HG03520 (cell line): ENCODE measurements around the gene DCN.

Source experiments
- ATAC-seq: cut with Tn5 transposase; IDR thresholded peaks from one replicate; pipeline ENCODE4 v1.9.1; 2021; ENCODE audit warnings: mild to moderate bottlenecking, moderate library complexity; ENCODE audit not compliant: unreplicated experiment

DCN gene

GRCh38 chr12:91105807-91106206 lies 76.8 kb downstream of the DCN start:
- ATAC-seq: no peak

DNA sequence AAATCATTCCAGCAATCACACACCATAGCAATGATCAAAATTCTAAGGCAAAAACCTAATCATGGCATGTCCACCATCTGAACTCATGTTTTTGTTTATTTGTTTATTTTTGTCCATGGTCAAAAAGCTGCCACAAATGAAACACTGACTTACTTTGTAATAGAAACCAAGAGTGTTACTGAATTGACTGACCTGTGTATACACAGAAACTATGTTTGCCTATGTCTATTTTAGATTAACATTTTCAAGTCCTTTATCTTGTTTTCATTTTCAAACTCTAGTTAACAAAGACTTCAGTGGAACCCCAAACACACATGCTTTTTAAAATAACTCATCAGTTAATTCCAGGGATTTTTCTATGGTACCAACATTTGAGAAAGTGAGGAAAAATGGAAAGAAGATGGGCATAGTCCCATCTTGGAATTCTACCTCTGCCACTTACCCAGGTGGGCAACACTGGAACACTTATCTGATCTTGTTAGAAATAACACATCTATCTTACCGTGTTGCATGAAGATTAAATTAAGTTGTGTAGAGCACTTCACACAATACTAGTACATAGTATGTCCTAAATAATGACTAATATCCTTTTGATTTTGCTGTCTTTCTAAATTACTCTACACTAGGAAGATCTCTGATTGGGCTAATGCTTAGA lies 77.7 kb downstream of the DCN start:
- peak; percentile 83 for ATAC-seq

DNA sequence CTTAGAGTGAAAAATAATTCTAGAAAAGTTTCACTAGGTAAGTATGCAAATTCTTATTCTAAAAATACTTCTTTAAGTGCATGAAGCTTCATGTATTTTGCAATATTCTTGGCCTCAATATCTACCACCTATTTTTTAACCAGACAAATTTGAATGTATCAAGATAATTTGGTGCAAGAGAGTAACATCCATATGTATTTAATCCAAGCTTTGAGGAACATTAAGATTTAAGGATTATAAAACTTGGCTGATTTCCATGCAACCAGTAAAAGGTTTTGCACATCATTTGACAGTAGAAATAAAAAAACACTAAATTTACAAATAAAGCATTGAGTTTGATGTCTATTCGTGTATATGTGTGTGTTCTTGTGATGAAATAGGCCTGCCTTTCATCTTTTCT lies 79.0 kb downstream of the DCN start:
- ATAC-seq: no peak

GRCh38 chr12:91103101-91103500 lies 79.5 kb downstream of the DCN start:
- ATAC-seq: no peak

GRCh38 chr12:91100906-91101305 lies 81.7 kb downstream of the DCN start:
- no peak for ATAC-seq

GRCh38 chr12:91099836-91100235 lies 82.8 kb downstream of the DCN start:
- ATAC-seq: no peak

- ATAC-seq: no peak
These were observed 83.3 kb downstream of the DCN start for GRCh38 chr12:91099341-91099740.

DNA sequence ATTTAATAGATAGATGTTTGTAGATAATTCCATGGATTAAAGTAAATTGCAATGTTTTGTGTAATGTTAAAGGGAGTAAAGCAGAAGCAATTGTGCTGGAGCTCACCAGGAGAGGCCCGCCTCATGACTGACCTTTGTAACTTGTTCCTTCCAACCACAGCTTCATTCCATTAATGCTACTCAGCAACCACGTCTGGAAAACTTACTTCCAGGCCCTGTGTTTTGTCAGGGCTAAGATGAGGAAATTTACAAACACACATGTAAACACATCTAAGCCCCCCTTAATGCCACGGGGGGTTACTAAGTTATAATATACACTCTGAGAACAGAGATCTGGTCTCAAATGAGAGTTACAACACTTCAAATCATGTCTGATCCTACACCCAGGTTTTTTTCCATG lies 83.7 kb downstream of the DCN start:
- ATAC-seq: no peak

- ATAC-seq: no peak
These were observed 84.2 kb downstream of the DCN start for GRCh38 chr12:91098461-91098860.

- no peak for ATAC-seq
These were observed 87.7 kb downstream of the DCN start for GRCh38 chr12:91094957-91095356.

DNA sequence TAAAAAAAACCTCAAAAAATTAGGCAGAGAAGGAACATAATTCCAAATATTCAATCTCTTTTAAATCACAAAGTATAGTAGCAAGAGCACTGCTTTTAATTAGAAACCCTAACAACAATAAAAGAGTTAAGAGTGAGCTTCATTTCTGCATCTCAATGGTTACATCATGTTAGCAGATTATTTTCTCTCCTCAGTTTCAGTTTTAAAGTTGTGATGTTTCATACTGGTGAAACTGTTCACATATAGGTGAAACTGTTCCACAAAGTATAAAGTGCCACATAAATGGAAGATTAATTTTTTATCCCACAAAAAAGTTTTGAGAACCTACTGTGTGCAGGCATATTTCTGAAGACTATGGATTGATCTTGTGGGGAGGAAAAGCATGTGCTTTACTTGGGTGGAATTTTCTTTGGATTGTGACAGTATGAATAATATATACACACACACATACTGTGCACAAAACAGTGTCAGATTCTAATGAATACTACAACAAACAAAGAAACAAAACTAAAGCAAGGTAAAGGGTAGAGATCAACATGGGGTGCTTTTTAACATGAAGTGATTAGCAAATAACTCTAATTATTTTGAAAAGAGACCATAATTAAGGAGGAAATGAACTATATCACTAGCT lies 88.5 kb downstream of the DCN start:
- no peak for ATAC-seq

- ATAC-seq: no peak
These were observed 89.3 kb downstream of the DCN start for GRCh38 chr12:91093341-91093740.

DNA sequence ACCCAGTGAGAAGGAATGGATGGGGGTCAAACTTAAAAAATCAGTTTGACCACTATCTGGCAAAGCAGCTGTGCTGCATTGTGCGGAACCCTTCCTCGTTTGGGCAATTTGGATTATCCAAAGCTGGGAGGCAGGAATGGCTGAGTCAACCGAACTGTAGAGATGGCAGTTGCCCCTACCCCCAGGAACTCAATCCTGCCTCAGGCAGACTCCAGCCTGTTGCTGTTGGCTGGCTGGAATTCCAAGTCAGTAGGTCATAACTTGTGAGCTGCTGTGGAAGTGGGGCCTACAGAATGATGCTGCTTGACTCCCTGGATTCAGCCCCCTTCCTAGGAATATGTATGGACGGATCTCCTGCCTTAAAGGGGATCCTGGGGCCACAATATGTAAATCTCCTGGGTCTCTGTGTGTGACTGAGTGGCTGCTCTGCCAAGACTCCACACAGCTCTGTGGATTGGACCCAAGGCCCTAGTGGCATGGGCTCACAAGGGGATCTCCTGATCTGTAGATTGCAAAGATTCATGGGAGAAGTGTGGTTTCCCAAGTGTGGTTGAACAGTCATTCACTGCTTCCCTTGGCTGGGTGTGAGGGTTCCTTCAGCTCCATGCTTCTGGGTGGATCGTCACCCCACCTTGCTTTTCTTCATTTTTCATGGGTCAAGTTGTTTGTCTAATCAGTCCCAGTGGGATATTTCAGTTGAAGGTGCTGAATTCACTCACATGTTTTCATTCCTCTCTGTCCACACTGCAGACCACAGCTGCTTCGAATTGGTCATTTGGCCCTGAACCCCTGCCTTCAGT lies 90.5 kb downstream of the DCN start:
- no peak for ATAC-seq
